Peyer's patch (tissue), 4 donors: ENCODE data around the gene TBX6.

Experiments
- POLR2A ChIP-seq, 2 donors: fragments of 450-650 bp; IDR thresholded peaks; one replicate each; pipeline ENCODE4 v1.5.1; 2017; ENCODE audit warnings: antibody characterized with exemption in 2 of 2, mild to moderate bottlenecking in 2 of 2, moderate library complexity in 2 of 2
- TF ChIP-seq, protein P1 (sequence below), 6 experiments: fragments of 450-650 bp in 4 of 6; fragments of 200-600 bp in 2 of 6; sonication (generic) in 1 of 6; IDR thresholded peaks; one replicate each; pipeline ENCODE4 v1.5.1; 2017 to 2019; ENCODE audit warnings: antibody characterized with exemption in 6 of 6, mild to moderate bottlenecking in 3 of 6, moderate library complexity in 1 of 6

DNA sequence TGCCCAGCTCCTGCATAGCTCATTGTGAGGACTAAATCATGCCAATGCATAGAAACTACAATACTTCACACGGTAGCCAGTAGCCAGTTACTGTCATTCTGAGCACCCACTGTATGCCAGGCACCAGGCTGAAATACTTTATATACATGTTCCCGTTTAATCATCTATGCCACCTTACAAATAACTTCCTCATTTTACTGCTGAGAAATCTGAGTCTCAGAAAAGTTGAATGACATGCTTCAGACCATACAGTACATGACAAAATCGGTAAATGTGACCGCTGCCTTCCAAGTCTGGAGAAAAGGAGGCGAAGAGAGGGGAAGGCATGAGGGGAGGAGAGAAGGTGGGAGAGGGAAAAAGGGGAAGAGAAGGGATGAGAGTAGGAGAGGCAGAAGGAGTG is 51.5 kb downstream of the TBX6 start:
- TF ChIP-seq, protein P1, sequence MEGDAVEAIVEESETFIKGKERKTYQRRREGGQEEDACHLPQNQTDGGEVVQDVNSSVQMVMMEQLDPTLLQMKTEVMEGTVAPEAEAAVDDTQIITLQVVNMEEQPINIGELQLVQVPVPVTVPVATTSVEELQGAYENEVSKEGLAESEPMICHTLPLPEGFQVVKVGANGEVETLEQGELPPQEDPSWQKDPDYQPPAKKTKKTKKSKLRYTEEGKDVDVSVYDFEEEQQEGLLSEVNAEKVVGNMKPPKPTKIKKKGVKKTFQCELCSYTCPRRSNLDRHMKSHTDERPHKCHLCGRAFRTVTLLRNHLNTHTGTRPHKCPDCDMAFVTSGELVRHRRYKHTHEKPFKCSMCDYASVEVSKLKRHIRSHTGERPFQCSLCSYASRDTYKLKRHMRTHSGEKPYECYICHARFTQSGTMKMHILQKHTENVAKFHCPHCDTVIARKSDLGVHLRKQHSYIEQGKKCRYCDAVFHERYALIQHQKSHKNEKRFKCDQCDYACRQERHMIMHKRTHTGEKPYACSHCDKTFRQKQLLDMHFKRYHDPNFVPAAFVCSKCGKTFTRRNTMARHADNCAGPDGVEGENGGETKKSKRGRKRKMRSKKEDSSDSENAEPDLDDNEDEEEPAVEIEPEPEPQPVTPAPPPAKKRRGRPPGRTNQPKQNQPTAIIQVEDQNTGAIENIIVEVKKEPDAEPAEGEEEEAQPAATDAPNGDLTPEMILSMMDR (IDR thresholded peaks at IDR 0.05) = no peak
- no peak for TF ChIP-seq POLR2A (IDR thresholded peaks at IDR 0.05)
